ENCODE data around the gene SPNS1.

DNA sequence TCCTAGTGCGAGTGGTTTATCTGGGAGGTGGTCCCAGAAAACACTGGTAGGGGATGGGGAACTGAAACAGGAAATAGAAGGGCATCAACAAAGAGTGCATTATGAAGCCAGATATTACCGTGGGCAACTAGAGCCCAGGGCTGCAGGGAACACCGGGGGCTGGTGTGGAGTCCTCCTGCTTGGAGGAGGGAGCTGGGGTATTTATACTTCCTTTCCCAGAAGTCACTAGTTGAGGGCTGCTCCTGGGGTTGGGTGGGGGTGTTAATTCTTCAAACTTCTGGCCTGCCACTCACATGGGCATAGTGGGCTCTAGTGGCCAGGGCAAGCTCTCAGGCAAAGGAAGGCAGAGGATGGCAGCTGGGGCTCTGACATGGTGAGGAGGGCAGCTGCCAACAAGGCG lies 25.0 kb downstream of the SPNS1 start:
- TF ChIP-seq, protein P1, sequence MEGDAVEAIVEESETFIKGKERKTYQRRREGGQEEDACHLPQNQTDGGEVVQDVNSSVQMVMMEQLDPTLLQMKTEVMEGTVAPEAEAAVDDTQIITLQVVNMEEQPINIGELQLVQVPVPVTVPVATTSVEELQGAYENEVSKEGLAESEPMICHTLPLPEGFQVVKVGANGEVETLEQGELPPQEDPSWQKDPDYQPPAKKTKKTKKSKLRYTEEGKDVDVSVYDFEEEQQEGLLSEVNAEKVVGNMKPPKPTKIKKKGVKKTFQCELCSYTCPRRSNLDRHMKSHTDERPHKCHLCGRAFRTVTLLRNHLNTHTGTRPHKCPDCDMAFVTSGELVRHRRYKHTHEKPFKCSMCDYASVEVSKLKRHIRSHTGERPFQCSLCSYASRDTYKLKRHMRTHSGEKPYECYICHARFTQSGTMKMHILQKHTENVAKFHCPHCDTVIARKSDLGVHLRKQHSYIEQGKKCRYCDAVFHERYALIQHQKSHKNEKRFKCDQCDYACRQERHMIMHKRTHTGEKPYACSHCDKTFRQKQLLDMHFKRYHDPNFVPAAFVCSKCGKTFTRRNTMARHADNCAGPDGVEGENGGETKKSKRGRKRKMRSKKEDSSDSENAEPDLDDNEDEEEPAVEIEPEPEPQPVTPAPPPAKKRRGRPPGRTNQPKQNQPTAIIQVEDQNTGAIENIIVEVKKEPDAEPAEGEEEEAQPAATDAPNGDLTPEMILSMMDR (IDR thresholded peaks at IDR 0.05; ENCODE audit: low read depth, low read length, missing input control), result no peak
- TF ChIP-seq, protein P2, sequence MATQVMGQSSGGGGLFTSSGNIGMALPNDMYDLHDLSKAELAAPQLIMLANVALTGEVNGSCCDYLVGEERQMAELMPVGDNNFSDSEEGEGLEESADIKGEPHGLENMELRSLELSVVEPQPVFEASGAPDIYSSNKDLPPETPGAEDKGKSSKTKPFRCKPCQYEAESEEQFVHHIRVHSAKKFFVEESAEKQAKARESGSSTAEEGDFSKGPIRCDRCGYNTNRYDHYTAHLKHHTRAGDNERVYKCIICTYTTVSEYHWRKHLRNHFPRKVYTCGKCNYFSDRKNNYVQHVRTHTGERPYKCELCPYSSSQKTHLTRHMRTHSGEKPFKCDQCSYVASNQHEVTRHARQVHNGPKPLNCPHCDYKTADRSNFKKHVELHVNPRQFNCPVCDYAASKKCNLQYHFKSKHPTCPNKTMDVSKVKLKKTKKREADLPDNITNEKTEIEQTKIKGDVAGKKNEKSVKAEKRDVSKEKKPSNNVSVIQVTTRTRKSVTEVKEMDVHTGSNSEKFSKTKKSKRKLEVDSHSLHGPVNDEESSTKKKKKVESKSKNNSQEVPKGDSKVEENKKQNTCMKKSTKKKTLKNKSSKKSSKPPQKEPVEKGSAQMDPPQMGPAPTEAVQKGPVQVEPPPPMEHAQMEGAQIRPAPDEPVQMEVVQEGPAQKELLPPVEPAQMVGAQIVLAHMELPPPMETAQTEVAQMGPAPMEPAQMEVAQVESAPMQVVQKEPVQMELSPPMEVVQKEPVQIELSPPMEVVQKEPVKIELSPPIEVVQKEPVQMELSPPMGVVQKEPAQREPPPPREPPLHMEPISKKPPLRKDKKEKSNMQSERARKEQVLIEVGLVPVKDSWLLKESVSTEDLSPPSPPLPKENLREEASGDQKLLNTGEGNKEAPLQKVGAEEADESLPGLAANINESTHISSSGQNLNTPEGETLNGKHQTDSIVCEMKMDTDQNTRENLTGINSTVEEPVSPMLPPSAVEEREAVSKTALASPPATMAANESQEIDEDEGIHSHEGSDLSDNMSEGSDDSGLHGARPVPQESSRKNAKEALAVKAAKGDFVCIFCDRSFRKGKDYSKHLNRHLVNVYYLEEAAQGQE (IDR thresholded peaks at IDR 0.05), result no peak
- no peak for TF ChIP-seq TAF1 (conservative IDR thresholded peaks at IDR 0.05)
- TF ChIP-seq, protein P3, sequence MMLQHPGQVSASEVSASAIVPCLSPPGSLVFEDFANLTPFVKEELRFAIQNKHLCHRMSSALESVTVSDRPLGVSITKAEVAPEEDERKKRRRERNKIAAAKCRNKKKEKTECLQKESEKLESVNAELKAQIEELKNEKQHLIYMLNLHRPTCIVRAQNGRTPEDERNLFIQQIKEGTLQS (IDR thresholded peaks at IDR 0.05), result no peak

All from liver (tissue), 3 donors.